Measurements from ENCODE around the gene CYSLTR2.

DNA sequence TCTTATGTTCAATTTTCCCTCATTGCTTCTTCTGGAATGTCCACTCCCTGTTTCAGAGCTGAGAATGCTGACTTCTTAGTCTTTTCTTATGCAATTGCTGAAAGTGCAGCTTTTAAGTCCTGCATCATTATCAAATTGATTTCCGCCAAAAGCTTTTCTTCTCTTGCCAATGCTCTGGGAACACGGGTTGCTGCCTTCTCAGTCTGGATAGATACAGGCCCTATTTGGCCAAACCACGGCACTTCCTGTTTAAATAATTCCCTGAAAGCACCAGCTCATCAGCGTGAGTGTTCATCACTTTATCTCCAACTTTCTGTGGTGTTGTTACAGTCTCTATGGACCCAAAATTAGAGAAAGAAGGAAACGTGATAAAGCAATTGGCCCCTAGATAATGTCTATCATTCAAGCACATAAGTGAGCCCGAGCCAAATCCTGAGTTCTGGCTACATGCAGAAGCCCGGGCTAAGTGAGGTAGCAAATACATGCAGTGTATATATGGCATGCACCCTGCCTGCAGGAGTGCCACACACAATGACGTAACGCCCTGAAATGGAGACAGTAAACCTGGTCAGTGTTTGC lies 85.7 kb downstream of the CYSLTR2 start:
- TF ChIP-seq, protein P1, sequence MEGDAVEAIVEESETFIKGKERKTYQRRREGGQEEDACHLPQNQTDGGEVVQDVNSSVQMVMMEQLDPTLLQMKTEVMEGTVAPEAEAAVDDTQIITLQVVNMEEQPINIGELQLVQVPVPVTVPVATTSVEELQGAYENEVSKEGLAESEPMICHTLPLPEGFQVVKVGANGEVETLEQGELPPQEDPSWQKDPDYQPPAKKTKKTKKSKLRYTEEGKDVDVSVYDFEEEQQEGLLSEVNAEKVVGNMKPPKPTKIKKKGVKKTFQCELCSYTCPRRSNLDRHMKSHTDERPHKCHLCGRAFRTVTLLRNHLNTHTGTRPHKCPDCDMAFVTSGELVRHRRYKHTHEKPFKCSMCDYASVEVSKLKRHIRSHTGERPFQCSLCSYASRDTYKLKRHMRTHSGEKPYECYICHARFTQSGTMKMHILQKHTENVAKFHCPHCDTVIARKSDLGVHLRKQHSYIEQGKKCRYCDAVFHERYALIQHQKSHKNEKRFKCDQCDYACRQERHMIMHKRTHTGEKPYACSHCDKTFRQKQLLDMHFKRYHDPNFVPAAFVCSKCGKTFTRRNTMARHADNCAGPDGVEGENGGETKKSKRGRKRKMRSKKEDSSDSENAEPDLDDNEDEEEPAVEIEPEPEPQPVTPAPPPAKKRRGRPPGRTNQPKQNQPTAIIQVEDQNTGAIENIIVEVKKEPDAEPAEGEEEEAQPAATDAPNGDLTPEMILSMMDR (IDR thresholded peaks at IDR 0.05), result no peak
- no peak for TF ChIP-seq POLR2A (IDR thresholded peaks at IDR 0.05)

Measured in adrenal gland (tissue), 5 donors.